Epithelial cell of esophagus (primary cell): ENCODE data around the gene ZNRD2.

Source experiments
- DNase-seq: peaks from one replicate; pipeline ENCODE4 v3.0.0; 2010; ENCODE audit warnings: low read depth
- H3K4me3 ChIP-seq: 2 replicates; pipeline ENCODE4 v1.5.1; 2011; ENCODE audit warnings: mild to moderate bottlenecking, low read length, control low read depth
- TF ChIP-seq, protein P1 (sequence below): IDR thresholded peaks from 2 replicates; pipeline ENCODE4 v1.5.1; 2011; ENCODE audit warnings: low read depth, mild to moderate bottlenecking, low read length, control low read depth, inconsistent platforms; ENCODE audit not compliant: insufficient read depth; ENCODE audit errors: missing control alignments

Gene ZNRD2

DNA sequence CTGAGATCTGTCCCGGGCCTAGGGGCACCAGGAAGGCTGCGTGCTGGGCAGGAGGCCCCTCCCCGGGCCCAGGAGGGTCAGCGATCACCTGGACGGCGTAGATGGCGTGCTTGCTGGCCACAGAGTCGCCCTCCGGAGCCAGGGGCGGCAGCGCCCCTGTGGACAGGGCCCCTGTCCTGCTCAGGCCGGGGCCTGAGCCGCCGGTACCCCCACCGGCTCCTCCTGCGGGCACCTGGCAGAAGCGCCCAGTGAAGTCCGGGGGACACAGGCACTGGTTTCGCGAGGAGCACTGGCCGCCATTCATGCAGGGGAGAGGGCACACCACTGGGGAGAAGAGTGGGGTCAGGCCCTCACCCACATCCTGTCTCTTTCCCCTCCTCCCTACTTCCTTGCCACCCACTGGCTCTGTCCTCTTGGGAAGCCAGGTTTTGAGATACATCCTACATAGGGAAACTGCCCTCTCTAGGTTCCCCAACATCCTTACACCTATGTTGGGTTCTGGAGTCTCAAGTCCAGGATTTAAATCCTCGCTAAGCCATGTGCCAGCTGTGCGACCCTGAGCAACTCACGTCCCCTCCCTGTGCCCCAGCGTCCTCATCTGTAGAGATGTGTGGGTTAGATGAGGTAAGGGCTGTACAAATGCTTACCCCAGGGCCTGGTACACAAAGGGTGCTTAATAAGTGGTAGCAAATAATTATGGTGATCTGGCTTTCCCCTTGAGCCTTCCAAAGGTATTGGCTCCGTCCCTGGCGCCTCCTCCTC lies 16.0 kb upstream of the ZNRD2 start:
- TF ChIP-seq, protein P1, sequence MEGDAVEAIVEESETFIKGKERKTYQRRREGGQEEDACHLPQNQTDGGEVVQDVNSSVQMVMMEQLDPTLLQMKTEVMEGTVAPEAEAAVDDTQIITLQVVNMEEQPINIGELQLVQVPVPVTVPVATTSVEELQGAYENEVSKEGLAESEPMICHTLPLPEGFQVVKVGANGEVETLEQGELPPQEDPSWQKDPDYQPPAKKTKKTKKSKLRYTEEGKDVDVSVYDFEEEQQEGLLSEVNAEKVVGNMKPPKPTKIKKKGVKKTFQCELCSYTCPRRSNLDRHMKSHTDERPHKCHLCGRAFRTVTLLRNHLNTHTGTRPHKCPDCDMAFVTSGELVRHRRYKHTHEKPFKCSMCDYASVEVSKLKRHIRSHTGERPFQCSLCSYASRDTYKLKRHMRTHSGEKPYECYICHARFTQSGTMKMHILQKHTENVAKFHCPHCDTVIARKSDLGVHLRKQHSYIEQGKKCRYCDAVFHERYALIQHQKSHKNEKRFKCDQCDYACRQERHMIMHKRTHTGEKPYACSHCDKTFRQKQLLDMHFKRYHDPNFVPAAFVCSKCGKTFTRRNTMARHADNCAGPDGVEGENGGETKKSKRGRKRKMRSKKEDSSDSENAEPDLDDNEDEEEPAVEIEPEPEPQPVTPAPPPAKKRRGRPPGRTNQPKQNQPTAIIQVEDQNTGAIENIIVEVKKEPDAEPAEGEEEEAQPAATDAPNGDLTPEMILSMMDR, result no peak
- H3K4me3 ChIP-seq, result no peak overlapping the region
- no peak for DNase-seq

DNA sequence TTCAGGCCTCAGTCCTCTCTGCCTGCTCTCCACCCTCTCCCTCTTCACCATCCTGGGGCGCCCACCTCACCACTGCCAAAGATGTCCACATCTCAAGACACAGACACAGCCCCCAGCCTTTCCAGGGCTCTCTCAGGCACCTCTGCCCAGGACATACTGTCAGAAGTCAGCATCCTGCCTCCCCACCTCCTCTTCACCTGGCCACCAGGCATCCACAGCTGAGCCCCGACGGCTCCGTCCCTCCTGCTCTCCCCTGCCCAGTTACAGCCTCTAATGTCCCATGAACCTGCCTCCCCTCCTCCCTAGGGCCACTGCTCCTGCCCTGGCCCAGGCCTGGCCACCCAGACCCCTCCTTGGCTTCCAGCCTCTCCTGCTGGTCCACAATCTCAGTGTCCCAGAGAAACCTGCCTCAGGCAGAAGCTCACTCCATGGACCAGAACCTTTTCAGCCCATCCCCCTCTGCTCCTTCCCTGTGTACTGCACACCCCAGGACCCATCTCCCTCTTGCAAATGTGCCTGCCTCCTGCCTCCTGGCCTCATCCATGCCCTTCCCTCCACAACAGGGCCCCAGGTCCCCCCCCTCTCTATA lies 15.3 kb upstream of the ZNRD2 start:
- H3K4me3 ChIP-seq, result no peak overlapping the region
- TF ChIP-seq, protein P1, result no peak
- no peak for DNase-seq

DNA sequence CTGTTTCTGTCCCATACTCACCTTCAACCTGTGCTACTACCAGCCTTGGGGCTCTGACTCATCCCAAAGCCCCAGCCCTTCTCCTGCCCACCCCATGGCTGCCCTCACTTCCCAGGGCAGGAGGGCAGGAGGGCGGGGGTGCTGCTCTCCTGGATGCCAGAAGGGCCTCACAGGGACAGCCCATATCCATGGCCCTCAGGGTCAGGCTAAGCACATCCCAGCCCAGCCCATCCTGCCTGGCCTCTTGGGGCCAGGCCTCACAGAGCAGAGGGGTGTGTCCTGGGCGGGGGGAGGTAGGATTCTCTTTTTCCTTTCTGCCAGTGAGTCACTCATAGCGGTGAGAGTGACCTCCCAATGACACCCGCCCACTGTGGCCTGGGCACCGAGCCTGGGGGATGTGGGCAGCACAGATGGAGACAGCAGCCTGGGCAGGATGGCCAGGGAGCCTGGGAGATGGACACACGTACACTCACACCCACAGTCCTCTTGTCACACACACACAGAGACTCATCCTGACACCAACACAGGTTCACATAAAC lies 14.5 kb upstream of the ZNRD2 start:
- no peak for DNase-seq
- no peak overlapping the region for H3K4me3 ChIP-seq
- TF ChIP-seq, protein P1, result no peak

DNA sequence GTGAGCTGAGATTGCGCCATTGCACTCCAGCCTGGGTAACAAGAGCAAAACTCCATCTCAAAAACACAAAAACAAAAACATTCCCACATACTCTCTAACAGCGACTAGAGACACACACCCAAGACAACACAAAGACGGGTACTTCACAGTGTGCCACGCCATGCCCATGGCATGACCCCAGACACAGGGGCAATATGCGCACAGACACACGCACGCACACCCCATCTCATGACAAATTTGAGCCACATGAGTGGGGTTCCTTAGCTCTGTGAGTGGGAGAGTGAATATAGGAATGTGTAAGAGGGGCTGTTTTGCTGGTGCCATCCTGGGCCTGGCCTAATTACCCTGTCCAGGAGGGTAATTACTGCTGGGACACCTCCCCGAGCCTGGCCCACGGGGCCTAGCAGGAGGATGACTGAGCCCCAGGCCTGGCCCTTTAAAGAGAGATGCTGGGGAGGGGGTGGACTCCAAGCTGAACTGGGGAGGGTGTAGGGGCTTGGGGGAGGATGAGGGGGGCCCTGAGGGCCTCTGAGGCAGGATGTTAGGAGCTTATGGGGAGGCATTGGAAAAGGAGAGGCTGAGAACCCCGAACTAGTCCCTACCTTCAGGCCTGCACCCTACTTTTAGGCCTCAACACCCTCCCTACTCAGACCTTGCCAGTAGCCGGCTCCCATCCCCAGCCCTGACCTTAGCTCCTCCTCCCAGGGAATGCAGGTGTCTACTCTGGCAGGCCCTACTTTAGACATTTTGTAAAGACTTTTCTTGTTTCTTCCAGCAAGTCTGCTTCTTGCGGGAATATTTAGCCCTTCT lies 13.6 kb upstream of the ZNRD2 start:
- TF ChIP-seq, protein P1, result no peak
- no peak for DNase-seq
- H3K4me3 ChIP-seq, result peak overlapping the region; percentile 42

DNA sequence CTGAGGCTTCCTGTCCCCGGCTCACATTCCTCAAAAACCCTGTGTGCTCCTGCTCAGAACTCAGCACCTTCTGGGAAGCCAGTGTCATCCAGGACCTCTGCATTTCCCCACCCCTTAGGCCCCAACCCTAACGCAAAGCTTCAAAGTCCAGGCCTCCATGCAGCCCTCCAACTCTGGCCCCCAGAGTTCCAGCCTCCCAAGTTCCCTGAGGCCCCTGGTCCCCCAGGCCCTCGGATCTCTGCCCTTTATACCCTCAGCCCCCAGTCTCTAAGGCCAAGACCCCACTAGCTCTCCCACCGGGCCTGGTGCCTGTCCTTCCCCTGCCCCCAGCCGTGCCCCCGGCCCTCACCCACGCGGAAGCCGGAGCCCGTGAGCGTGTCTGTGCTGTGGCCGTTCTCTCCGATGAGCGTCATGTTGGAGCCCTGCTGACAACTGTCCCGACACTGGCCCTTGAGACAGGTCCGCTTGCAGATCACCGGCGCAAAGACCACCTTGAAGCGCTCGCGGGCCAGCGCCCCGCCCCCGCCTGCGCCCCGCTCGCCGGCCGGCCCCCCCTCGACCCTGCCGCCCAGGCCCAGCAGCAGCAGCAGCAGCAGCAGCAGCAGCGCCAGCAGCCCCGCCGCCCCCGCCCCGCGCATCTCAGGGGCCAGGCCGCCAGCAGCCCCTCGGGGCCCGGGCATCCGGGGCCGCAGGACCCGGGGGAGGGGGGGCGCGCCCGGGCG lies 12.8 kb upstream of the ZNRD2 start:
- H3K4me3 ChIP-seq, result peak overlapping the region; percentile 42
- DNase-seq, result no peak
- TF ChIP-seq, protein P1, result no peak
